Stimulated activated naive CD8-positive, alpha-beta T cell treated with anti-CD3 and anti-CD28 coated beads, Interleukin-15, Interleukin-2, amounts not matched to agents 100 ng/mL and 50 ng/mL, for 24 hours (primary cell): ENCODE results near the gene FANCD2OS.
"Not testable (repeated sequence)": the region's sequence is repeated elsewhere in the genome, so short reads cannot be mapped to it uniquely, and the experiment has no call there.

Experiments
- H3K27ac Mint-ChIP-seq: one replicate; pipeline ENCODE4 v1.8.0; 2021; ENCODE audit warnings: mild to moderate bottlenecking, mixed read lengths
- H3K27me3 Mint-ChIP-seq: one replicate; pipeline ENCODE4 v1.8.0; 2021; ENCODE audit warnings: mixed read lengths
- H3K36me3 Mint-ChIP-seq: one replicate; pipeline ENCODE4 v1.8.0; 2021; ENCODE audit warnings: low read depth, mixed read lengths
- H3K4me1 Mint-ChIP-seq: one replicate; pipeline ENCODE4 v1.8.0; 2021; ENCODE audit warnings: low read depth, mixed read lengths
- H3K4me3 Mint-ChIP-seq: one replicate; pipeline ENCODE4 v1.8.0; 2021; ENCODE audit warnings: mild to moderate bottlenecking, mixed read lengths
- H3K9me3 Mint-ChIP-seq: one replicate; pipeline ENCODE4 v1.8.0; 2021; ENCODE audit warnings: mixed read lengths

The FANCD2OS gene

GRCh38 chr3:10119376-10119775, 11.3 kb upstream of the FANCD2OS start:
- H3K9me3 Mint-ChIP-seq: no peaks in the 10 kb centered on the region

GRCh38 chr3:10116928-10117327, 8.9 kb upstream of the FANCD2OS start:
- H3K27ac Mint-ChIP-seq: peak overlapping the region; percentile 98
- peaks cover 1% of the 10 kb centered on the region for H3K27me3 Mint-ChIP-seq
- H3K9me3 Mint-ChIP-seq: no peaks in the 10 kb centered on the region
- H3K4me1 Mint-ChIP-seq: peaks cover 49% of the 10 kb centered on the region
- peaks cover 36% of the 10 kb centered on the region for H3K36me3 Mint-ChIP-seq
- H3K4me3 Mint-ChIP-seq: peak overlapping the region; percentile 100

More at GRCh38 chr3:10119376-10119775, 11.3 kb upstream of the FANCD2OS start:
- Mint-ChIP-seq H3K4me1 (peaks cover 60% of the 10 kb centered on the region), H3K27ac (no peak overlapping the region), H3K27me3 (no peaks in the 10 kb centered on the region), H3K36me3 (peaks cover 47% of the 10 kb centered on the region), H3K4me3 (no peak overlapping the region)

- H3K4me1 Mint-ChIP-seq: peaks cover 46% of the 10 kb centered on the region
- H3K27me3 Mint-ChIP-seq: peaks cover 3% of the 10 kb centered on the region
- peak overlapping the region; percentile 98 for H3K27ac Mint-ChIP-seq
- H3K4me3 Mint-ChIP-seq: peak overlapping the region; percentile 100
- H3K9me3 Mint-ChIP-seq: no peaks in the 10 kb centered on the region
- H3K36me3 Mint-ChIP-seq: peaks cover 31% of the 10 kb centered on the region
Measured at GRCh38 chr3:10116138-10116460, 8.0 kb upstream of the FANCD2OS start.

GRCh38 chr3:10115326-10116137, 7.5 kb upstream of the FANCD2OS start, which contains the start of gene BRK1:
TSS of gene BRK1 (plus strand) at chr3:10115675. CDS start at chr3:10115702, 27 bp downstream.
- H3K27ac Mint-ChIP-seq: peak within 1 kb of the TSS; percentile 98
- H3K4me1 Mint-ChIP-seq: peaks cover 41% of the 10 kb centered on the region
- H3K36me3 Mint-ChIP-seq: peaks cover 26% of the 10 kb centered on the region
- H3K9me3 Mint-ChIP-seq: no peaks in the 10 kb centered on the region
- H3K27me3 Mint-ChIP-seq: peaks cover 3% of the 10 kb centered on the region
- peak within 1 kb of the TSS; percentile 100 for H3K4me3 Mint-ChIP-seq

GRCh38 chr3:10106919-10107318, 1.1 kb downstream of the FANCD2OS start:
- Mint-ChIP-seq H3K27me3 (peaks cover 2% of the 10 kb centered on the region), H3K9me3 (no peaks in the 10 kb centered on the region), H3K36me3 (peaks cover 7% of the 10 kb centered on the region), H3K4me3 (no peak overlapping the region), H3K4me1 (no peaks in the 10 kb centered on the region), H3K27ac (no peak overlapping the region)

- Mint-ChIP-seq H3K4me1 (no peaks in the 10 kb centered on the region), H3K27me3 (no peaks in the 10 kb centered on the region), H3K36me3 (peaks cover 69% of the 10 kb centered on the region), H3K4me3 (no peak overlapping the region), H3K9me3 (no peaks in the 10 kb centered on the region), H3K27ac (no peak overlapping the region)
Measured at GRCh38 chr3:10099041-10099440, 9.0 kb downstream of the FANCD2OS start.

- H3K27ac Mint-ChIP-seq: no peak overlapping the region
- peaks cover 76% of the 10 kb centered on the region for H3K36me3 Mint-ChIP-seq
- H3K9me3 Mint-ChIP-seq: no peaks in the 10 kb centered on the region
- no peak overlapping the region for H3K4me3 Mint-ChIP-seq
- H3K4me1 Mint-ChIP-seq: no peaks in the 10 kb centered on the region
- no peaks in the 10 kb centered on the region for H3K27me3 Mint-ChIP-seq
Measured at GRCh38 chr3:10093678-10094077, 14.4 kb downstream of the FANCD2OS start.

GRCh38 chr3:10091387-10091786, 16.7 kb downstream of the FANCD2OS start:
- H3K36me3 Mint-ChIP-seq: peaks cover 77% of the 10 kb centered on the region
- H3K27ac Mint-ChIP-seq, H3K9me3 Mint-ChIP-seq, H3K27me3 Mint-ChIP-seq, H3K4me1 Mint-ChIP-seq, H3K4me3 Mint-ChIP-seq: not testable (repeated sequence)

- peaks cover 76% of the 10 kb centered on the region for H3K36me3 Mint-ChIP-seq
- not testable (repeated sequence) for H3K4me3 Mint-ChIP-seq, H3K9me3 Mint-ChIP-seq
Measured at GRCh38 chr3:10090774-10091173, 17.3 kb downstream of the FANCD2OS start.

GRCh38 chr3:10090179-10090578, 17.9 kb downstream of the FANCD2OS start:
- Mint-ChIP-seq H3K27me3 (no peaks in the 10 kb centered on the region), H3K27ac (no peak overlapping the region), H3K4me3 (no peak overlapping the region), H3K9me3 (no peaks in the 10 kb centered on the region), H3K4me1 (no peaks in the 10 kb centered on the region), H3K36me3 (peaks cover 75% of the 10 kb centered on the region)

More at GRCh38 chr3:10090774-10091173, 17.3 kb downstream of the FANCD2OS start:
- H3K4me1 Mint-ChIP-seq, H3K27me3 Mint-ChIP-seq, H3K27ac Mint-ChIP-seq: not testable (repeated sequence)

GRCh38 chr3:10088256-10088655, 19.8 kb downstream of the FANCD2OS start:
- Mint-ChIP-seq H3K27ac (no peak overlapping the region), H3K4me1 (no peaks in the 10 kb centered on the region), H3K4me3 (no peak overlapping the region), H3K36me3 (peaks cover 70% of the 10 kb centered on the region), H3K27me3 (no peaks in the 10 kb centered on the region), H3K9me3 (no peaks in the 10 kb centered on the region)

- Mint-ChIP-seq H3K4me1 (no peaks in the 10 kb centered on the region), H3K36me3 (peaks cover 77% of the 10 kb centered on the region), H3K4me3 (no peak overlapping the region), H3K27ac (no peak overlapping the region), H3K9me3 (no peaks in the 10 kb centered on the region), H3K27me3 (no peaks in the 10 kb centered on the region)
Measured at GRCh38 chr3:10085738-10086137, 22.3 kb downstream of the FANCD2OS start.

- peaks cover 72% of the 10 kb centered on the region for H3K36me3 Mint-ChIP-seq
Measured at GRCh38 chr3:10081871-10082270, 26.2 kb downstream of the FANCD2OS start.

GRCh38 chr3:10074666-10075065, 33.4 kb downstream of the FANCD2OS start:
- H3K9me3 Mint-ChIP-seq: no peaks in the 10 kb centered on the region
- H3K36me3 Mint-ChIP-seq: peaks cover 56% of the 10 kb centered on the region
- H3K27me3 Mint-ChIP-seq: no peaks in the 10 kb centered on the region
- H3K27ac Mint-ChIP-seq: no peak overlapping the region
- H3K4me3 Mint-ChIP-seq: no peak overlapping the region
- H3K4me1 Mint-ChIP-seq: no peaks in the 10 kb centered on the region

More at GRCh38 chr3:10081871-10082270, 26.2 kb downstream of the FANCD2OS start:
- H3K4me1 Mint-ChIP-seq: no peaks in the 10 kb centered on the region
- no peak overlapping the region for H3K27ac Mint-ChIP-seq
- H3K4me3 Mint-ChIP-seq: no peak overlapping the region
- no peaks in the 10 kb centered on the region for H3K27me3 Mint-ChIP-seq
- H3K9me3 Mint-ChIP-seq: no peaks in the 10 kb centered on the region

- not testable (repeated sequence) for H3K4me3 Mint-ChIP-seq, H3K4me1 Mint-ChIP-seq, H3K27me3 Mint-ChIP-seq, H3K27ac Mint-ChIP-seq, H3K9me3 Mint-ChIP-seq
- H3K36me3 Mint-ChIP-seq: peaks cover 63% of the 10 kb centered on the region
Measured at GRCh38 chr3:10070077-10070476, 38.0 kb downstream of the FANCD2OS start.

- H3K27me3 Mint-ChIP-seq: no peaks in the 10 kb centered on the region
- no peak overlapping the region for H3K27ac Mint-ChIP-seq
- peaks cover 60% of the 10 kb centered on the region for H3K36me3 Mint-ChIP-seq
- H3K4me1 Mint-ChIP-seq: no peaks in the 10 kb centered on the region
- no peaks in the 10 kb centered on the region for H3K9me3 Mint-ChIP-seq
- no peak overlapping the region for H3K4me3 Mint-ChIP-seq
Measured at GRCh38 chr3:10055097-10055496, 53.0 kb downstream of the FANCD2OS start.
